Suppressor macrophage treated with lipopolysaccharide for 4 hours (primary cell): ENCODE measurements around the gene ABCG1.
A peak's percentile ranks its signal among the peaks of the same experiment; 100 is the strongest.
"Not testable (repeated sequence)": the region's sequence is repeated elsewhere in the genome, so short reads cannot be mapped to it uniquely, and the experiment has no call there.

ENCODE experiments used
- DNase-seq: peaks from one replicate; pipeline ENCODE4 v3.0.0-alpha.2; 2020

The ABCG1 gene

DNA sequence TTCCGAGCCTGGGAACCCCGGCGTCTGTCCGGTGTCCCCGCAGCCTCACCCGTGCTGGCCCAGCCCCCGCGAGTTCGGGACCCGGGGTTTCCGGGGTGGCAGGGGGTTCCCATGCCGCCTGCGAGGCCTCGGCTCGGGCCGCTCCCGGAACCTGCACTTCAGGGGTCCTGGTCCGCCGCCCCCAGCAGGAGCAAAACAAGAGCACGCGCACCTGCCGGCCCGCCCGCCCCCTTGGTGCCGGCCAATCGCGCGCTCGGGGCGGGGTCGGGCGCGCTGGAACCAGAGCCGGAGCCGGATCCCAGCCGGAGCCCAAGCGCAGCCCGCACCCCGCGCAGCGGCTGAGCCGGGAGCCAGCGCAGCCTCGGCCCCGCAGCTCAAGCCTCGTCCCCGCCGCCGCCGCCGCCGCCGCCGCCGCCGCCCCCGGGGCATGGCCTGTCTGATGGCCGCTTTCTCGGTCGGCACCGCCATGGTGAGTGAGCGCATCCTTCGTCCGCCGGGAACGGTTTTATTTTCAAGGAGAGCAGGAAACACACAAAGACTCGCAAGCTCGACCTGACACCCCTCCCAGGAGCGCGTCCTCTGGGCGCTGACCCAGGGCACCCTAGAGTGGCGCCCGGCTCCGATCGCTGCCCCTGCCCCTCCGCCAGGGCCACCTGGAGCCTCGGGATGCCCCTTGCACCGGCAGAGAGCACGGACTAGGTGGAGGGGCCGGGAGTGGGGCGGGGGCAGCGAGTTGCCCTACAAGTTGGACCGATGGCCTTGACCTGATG lies at the start of gene ABCG1:
Gene ABCG1, plus strand, starts transcription at position 305 of the 770 bp plus-strand sequence. Its CDS starts 123 bp downstream, at position 428.
- DNase-seq = peak; percentile 39

DNA sequence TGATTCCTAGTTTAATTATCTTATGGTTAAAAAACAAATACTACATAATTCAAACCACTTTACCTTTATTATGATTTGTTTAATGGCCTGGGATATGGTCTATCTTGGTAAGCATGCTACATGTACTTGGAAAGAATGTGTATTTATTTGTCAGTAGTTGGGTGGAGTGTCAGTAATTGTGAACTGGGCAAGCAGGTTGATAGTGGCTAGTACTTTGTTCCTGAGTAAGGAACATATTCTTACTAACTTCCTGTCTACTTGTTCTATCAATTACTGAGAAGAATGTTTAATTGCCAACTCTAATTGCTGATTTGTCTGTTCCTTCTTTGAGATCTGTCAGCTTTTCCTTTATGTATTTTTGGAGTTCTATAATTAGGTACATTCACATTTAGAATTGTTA lies 49.2 kb upstream of the ABCG1 start:
- no peak for DNase-seq

DNA sequence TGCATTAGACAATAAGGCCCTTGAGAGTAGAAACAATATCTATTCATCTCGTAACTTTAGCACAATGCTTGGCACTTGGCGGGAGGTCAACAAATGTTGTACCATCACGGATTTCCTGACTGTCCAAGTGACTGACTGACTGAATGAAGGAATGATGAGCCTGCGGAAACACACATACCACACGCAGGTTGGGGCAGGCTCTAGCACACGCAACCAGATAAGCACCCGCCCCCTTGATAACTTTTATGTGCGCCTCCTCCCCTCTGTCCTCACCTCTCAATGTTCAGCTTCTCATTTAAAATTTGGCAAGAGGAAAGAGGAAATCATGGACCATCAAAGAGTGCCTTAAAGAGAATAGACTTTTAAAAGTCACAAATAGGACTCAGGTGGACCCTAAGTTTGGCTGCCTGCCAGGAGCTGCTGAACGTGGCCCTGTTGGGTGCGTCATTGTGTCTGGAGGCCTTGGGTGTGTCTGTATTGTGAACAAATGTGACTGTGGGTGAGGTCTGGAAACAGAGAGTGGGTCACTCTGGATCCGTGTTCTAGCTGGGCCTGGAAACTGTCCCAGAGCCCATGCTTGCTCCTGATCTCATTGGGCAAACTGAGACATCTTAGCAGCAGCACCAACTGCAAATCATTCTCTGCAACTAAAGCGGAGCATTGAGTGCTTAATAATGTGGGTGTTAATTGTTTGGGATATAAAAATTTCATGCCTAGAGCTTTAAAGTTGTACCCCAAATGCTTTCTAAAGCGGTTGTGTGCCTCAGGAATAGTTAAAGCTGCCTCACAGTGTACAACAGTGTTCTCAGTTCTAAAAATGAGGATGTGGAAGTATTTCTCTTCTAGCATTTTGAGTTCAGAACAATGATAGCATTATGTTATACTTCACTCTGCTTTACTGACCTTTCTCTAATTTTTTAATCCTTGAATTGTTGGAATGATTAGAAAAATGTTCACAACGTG lies 47.6 kb upstream of the ABCG1 start:
- DNase-seq = no peak

DNA sequence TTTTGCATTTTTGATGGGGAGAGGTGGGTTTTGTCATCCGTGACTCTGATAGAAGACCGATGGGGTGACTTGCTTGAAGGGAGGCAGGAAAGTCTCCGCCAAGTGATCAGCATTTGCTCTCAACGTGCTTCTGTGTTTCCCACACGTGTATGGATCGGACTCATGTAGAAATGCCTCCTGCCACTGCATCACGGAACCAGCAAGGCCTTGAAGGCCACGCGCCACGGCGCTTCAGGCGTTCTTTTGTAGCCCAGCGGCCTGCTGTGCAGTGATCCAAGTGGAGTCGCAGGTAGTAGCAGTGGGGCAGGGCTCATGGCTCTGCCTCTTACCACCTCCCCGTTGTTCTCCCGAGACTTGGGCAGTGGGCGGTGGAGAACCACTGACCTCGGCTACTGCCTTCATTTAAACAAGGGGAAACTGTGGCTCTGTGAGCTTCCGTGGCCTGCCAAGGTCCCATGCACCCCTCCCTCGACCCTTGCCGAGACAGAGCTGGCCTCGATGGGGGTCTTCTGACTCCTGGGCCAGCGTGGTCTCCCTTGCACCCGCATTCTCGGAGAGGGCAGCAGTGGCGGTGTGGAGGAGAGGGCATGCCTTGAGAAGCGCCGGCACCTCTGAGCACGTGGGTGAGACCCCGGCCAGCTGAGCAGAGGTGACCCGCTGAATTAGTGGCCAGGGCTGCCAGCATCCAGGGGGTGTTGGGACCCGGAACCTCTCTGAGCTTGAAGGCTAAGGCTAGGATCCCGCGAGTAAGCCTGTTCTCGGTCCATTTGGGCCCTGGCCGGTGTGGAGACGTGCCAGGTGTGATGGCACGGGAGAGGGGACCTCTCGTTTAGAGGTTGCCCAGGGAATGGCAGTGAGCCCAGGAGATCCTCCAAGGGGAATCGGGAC lies 46.1 kb upstream of the ABCG1 start:
- no peak for DNase-seq

DNA sequence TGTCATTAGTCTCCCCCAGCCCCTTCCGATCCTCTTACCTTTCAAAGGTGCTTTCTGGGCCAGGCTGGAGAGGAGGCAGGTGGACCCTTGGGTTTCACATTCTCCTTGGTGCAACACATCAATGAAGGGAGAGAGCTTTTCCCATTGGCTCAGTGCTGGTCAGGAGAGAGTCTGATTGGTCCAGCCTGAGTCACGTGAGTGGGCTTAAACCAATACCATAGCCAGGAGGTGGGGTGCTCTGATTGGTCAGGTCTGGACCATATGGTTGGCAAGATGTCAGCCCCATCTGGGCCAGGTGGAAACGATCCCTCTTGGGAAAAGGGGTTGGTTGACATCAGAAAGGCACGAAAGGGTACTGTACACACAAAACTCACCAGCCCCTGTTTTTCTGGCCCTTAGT lies 44.8 kb upstream of the ABCG1 start:
- no peak for DNase-seq

DNA sequence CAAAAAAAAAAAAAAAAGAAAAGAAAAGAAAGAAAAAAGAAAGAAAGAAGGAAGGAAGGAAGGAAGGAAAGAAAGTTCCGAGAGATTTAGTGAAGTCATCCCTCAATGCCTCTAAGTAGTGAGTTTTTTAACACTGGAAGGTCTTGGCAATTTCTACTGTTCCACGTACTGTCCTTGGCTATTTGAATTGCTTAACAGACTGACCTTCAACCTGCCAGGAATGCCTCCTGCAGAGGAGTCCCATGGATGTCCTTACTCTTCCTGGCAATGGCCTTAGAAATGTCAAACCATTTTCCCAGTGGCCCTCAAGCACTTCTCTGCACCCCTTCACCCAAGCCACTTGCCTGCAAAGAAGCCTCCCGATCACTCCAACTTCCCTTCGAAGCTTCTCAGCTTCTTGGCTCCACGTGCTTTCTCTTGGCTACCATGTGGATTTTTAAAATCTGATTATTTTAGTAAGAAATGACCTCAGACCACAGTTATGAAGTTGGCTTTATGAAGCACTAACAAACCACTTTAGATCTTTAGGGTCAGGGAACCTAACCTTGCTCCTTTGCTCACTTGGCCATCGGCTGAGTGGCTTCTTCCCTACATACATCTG lies 43.7 kb upstream of the ABCG1 start:
- no peak for DNase-seq

DNA sequence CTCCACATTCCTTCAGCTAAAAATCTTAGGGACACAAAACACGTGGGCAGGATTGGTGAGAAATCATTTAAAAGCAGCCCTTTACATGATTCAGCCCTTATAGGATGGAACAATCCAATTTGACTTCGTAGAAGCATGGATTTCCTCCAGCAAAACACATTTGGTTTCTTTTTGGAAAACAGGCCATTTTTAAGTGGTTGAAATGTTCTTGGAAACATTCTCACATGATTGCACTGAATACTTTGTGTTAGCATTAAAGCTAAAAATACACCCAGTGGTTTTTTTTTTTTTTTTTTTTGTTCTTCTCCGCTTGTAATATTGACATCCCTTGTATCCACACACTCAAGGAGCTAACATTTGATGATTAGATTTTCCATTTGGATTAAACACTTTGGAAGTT lies 42.1 kb upstream of the ABCG1 start:
- DNase-seq = no peak

DNA sequence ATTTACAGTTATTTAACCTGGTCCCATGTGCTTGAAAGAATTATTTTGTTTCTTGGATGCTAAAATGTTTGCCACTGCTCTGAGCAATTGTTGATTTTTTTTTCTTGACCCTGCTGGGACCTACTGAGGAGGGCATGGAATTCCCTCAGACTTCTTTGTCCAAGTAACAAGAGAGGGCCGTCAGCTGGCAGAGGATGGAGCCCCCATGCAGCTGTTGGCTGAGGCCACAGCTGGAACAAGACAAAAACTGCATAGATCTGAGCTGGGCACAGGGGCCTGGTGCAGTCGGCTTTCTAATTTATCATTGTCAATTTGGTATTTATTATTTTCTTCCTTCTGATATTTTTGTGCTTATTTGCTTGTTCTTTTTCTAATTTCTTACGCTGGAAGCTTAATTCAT lies 39.6 kb upstream of the ABCG1 start:
- DNase-seq = no peak

DNA sequence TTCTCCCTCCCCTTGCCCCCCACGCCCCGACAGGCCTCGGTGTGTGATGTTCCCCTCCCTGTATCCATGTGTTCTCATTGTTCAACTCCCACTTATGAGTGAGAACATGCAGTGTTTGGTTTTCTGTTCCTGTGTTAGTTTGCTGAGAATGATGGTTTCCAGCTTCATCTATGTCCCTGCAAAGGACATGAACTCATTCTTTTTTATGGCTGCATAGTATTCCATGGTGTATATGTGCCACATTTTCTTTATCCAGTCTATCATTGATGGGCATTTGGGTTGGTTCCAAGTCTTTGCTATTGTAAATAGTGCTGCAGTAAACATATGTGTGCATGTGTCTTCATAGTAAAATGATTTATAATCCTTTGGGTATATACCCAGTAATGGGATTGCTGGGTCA lies 38.9 kb upstream of the ABCG1 start:
- not testable (repeated sequence) for DNase-seq

DNA sequence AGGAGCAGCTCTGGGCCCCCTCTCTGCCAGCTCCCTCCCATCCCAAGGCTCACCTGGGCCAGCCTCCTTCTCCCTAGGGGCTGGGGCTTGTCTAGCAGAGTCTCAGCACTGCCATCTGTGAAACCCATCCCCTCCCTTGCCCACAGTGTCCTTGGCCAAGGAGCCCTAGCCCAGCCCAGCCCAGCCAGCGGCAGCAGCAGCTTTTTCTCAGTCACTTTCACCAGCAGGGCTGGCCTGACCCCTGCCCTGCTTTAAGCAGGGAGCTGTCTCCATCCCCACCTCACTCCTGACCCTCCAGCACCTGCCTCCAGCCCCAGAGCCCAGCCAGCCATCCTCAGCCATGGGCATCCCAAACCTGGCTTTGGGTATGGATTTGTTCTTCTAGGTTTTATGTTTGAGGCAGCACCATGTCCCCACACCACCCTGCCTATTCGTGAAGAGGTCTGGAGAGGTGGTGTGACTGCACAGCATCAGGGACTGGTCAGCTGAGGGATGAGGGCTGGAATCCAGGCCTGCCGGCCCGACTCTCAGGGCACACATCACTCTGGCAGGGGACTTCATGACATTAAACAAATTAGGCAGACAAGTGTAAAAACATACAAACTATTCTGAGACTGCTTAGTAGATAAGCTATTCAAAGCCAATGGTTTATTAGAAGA lies 36.1 kb upstream of the ABCG1 start:
- no peak for DNase-seq

DNA sequence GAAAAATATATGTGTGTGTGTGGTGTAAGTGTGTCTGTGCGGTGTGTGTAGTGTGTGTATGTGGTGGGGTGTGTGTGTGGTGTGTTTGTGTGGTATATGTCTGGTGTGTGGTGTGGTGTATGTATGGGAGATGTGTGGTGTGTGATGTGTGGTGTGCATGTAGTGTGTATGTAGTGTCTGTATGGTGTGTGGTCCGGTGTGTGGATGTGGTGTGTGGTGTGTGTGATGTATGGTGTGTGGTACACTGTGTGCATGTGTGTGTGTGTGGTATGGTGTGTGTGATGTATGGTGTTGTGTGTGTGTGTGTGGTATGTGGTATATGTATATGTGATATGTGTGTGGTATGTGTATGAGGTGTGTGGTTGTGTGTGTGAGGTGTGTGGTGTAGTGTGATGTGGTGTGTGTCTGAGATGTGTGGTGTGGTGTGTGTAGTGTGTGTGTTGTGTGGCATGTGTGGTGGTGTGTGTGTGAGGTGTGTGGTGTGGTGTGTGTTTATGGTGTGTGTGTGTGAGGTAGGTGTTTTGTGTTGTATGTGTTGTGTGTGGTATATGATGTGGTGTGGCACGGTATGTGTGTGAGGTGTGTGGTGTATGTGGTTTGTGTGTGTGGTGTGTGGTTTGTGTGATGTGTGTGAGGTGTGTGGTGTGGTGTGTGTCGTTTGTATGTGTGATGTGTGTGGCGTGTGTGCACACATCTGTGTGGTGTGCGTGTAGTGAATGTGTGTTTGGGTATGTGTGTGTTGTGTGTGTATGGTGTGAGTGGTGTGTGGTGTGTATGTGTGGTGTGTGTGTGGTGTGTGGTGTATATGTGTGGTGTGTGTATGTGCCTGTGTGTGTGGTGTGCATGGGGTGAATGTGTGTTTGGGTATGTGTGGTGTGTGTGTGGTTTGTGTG lies 35.3 kb upstream of the ABCG1 start:
- DNase-seq = no peak

DNA sequence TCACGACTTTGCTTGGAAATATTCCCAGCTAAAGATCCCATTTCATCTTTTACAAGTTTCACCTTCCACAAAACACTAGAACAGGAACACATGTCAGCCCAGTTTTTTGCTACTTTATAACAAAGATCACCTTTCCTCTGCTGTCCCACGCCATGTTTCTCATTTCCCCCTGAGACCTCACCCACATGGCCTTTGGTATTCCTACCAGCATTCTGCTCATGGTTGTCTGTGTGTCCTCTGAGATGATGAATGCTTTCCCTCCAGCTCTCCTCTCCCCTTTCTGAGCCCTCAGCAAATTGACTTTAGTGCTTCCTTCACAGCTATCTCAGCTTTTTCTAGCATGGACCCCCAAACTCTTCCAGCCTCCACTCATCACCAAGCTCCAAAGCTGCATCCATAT lies 32.3 kb upstream of the ABCG1 start:
- DNase-seq = no peak

DNA sequence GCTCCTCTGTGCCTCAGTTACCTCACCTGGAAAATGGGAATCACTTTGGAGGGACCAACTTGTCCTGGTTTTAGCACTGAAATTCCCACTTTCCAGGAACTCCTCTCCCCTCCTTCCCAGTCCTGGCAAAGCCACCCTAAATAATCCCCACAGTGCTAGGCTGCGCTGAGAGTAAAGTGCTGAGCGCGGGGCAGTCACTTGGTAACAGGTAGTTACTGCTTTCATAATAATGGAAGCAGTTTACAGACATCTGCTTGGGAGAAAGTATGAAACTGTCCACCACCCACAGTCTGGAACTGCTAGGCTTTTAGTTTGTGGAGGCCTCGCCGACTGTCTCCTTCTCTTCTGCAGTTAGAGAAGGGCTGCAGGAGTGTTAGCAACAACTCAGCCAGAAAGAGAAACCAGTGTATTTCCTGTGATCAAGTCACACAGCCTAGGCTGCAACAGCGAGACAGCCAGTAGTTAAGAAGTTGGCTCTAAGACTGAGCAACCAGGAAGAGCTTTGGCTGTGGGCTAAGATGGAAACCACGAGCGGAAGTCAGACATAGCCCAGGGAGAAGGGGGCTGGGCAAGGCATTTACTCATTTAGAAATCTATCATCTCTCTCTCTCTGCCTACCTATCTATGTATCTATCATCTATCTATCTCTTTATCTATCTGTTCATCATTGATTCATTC lies 30.8 kb upstream of the ABCG1 start:
- peak; percentile 93 for DNase-seq

DNA sequence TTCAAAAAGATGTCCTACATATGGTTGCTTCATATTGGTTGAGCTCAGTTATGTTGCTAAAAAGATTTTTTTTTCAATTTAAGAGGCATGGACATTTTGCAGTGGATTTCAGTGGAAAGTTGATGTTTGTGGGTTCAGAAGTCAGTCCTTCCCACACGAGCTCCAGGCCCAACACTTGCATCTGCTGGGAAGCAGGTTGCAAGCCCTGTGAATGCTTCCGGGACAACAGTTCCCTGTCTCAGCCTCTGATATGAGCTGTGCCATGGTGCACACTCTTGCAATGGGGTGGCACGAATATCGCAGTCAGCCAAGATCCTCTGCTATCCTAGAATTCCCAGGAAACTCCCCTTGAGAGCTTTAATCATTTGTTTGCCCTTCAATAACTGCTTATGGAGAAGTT lies 30.3 kb upstream of the ABCG1 start:
- no peak for DNase-seq

DNA sequence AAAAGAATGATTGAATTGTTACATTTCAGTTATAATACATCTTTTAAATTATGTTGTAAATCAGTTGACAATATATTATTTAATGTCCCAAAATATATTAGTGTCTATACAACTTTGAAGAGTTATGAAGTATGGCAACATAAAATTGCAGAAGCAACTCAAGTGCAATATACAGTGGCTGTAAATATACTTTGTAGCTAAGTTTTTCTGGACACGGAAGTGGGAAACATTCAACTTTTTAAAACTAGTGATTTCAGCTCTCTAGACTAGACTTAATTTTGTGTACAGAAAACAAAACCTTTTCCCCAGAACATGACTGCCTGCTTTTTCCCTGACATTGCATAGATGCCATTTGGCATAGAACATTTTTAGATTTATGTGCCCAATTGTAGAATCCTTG lies 29.5 kb upstream of the ABCG1 start:
- peak; percentile 19 for DNase-seq

DNA sequence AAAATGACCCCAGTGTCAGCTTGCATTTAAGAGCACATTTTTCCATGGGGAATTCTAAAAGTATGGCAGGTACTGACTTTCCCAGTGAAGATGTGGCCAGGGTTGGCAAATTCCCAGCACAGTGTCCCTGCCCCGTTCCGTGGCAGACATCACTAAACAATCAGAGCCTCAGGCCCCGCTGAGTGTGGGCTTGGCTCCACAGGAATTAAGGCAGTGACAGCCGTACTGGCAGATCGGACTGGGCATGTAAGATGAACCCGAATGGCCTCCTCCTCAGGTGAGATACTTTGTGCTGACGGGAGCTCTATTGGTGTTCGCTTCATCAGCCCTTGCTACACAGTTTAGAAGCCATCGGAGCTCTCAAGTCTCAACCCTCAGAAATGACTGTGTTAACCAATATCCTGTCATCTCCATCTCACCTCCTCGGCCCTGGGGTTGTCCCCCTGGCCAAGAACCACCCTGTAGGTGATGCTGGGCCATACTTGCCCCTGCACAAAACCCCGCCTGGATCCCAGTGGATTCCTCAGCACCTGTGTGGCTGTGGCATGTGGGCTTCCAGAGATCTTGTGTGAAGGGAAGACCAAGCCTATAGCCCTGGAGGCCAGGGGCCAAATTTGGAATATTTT lies 29.0 kb upstream of the ABCG1 start:
- DNase-seq = no peak

DNA sequence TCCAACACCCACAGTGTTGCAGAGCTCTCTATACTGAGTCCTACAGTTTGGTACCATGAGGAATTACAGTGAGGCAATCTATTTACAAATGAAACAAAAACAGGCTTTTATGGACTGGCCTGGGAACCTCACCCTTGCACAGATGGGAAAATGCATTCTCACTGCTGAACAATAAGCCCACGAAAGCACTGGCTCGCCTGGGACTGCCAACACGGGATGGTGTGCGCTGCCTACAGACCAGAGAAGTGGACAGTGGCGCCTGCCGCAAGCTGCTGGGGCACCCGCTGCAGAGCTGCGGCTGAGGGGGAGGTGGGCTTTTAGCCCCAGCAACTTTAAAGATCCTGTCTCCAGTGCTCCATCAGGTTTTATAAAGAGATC lies 28.5 kb upstream of the ABCG1 start:
- DNase-seq = no peak

DNA sequence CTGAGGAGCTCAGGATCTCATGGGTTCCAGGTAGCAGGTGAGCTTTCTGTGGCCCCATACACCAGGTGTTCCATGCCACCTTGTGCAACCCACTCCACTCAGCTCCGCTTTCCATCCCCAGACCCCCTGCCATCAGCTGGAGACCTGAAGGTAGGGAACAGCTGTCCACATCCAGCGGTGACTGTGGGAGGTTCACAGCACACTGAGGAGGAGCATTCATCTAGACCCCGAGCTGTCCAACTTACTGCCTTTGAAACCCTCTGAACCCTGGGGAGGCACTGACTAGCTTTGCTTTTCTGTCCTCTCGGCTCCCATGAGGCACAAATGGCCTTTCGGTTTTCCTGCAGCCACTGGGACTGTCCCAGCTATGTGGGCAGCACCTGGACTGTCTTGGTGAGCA lies 27.9 kb upstream of the ABCG1 start:
- no peak for DNase-seq

DNA sequence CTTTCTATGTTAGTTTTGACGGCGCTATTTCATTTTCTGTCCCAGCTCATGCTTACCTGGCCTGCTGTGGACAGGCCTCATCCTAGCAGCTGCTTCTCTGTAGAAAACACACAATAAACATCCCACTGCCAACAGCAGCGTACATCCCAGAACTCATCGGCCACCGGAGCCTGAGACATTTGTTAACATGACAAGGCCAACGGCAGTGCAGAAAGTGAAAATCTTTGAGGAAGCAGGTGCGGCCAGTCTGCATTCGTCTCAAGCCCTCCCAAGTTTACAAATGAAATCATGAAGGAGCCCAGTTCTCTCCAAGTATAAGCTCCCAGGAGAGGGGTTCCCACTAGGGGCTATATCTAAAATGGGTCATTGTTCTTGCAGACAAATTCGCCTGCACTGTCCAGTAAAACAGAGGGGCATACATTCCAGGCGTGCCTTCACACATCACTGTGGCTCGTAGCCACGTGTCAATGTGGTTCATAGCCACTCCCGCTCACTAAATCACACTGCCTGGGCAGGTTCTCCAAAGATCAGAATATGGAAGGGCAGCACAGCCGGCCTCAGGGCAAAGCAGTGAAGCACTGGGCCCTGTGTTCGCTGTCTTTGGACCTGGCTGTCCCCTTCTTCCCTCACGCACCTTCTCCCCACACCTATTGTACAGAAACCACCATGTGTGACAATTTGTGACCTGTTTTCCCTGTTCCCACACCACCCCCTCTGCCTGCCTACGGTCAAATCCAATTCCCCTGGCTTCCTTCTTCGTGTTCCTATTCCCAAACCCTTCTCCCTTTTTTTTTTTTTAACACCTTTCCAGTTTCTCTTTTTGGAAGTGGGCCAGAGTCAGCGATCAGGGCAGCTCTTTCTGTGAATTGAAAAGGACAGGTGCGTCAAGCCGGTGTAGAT lies 27.0 kb upstream of the ABCG1 start:
- DNase-seq = no peak
